CD4-positive, CD25-positive, alpha-beta regulatory T cell (primary cell): ENCODE measurements around the gene CHCHD3. TPM values are rescaled to one million over a fixed set of nuclear protein-coding genes. Genes with fewer than 3 reads are reported as not detected.
"Not testable (repeated sequence)": the region's sequence is repeated elsewhere in the genome, so short reads cannot be mapped to it uniquely, and the experiment has no call there.

ENCODE experiments used
- ATAC-seq, 2 donors: fragments of 150-1000 bp; cut with Tn5 transposase; one replicate each; pipeline ENCODE4 v1.10.0; 2021; ENCODE audit warnings: low read depth in 2 of 2, moderate number of reproducible peaks in 2 of 2, moderate library complexity in 1 of 2
- DNase-seq, 3 donors: peaks; one replicate each; pipeline versions ENCODE4 v3.0.0 to v3.0.0-alpha.2; 2012 to 2022; ENCODE audit warnings: mixed read lengths in 1 of 3
- H3K27ac ChIP-seq: one replicate; pipeline ENCODE4 v1.7.0; 2013; ENCODE audit warnings: mild to moderate bottlenecking, low read length; ENCODE audit not compliant: insufficient read depth, poor library complexity, severe bottlenecking
- H3K27me3 ChIP-seq: one replicate; pipeline ENCODE4 v1.7.0; 2013; ENCODE audit warnings: low read length; ENCODE audit not compliant: control insufficient read depth, insufficient read depth
- H3K36me3 ChIP-seq: one replicate; pipeline ENCODE4 v1.7.0; 2013; ENCODE audit warnings: mild to moderate bottlenecking, low read length, moderate library complexity; ENCODE audit not compliant: control insufficient read depth, insufficient read depth
- H3K4me1 ChIP-seq: 2 replicates; pipeline ENCODE4 v1.7.0; 2013; ENCODE audit warnings: mild to moderate bottlenecking, low read length; ENCODE audit not compliant: insufficient read depth, control insufficient read depth, poor library complexity, severe bottlenecking
- H3K4me3 ChIP-seq: one replicate; pipeline ENCODE4 v1.7.0; 2013; ENCODE audit warnings: low read depth, mild to moderate bottlenecking, low read length, moderate library complexity
- H3K9me3 ChIP-seq, 2 experiments: 1 replicate in 1 of 2; 2 replicates in 1 of 2; pipeline ENCODE4 v1.7.0; 2013; ENCODE audit warnings: low read length in 2 of 2, mild to moderate bottlenecking in 1 of 2, moderate library complexity in 1 of 2; ENCODE audit not compliant: control insufficient read depth in 2 of 2
- H3K27ac Mint-ChIP-seq, 3 donors: one replicate each; pipeline ENCODE4 v1.8.0; 2020 to 2022; ENCODE audit warnings: mild to moderate bottlenecking in 3 of 3, mixed read lengths in 3 of 3, moderate library complexity in 2 of 3
- H3K27me3 Mint-ChIP-seq: one replicate; pipeline ENCODE4 v1.8.0; 2022; ENCODE audit warnings: mild to moderate bottlenecking, mixed read lengths
- H3K36me3 Mint-ChIP-seq: one replicate; pipeline ENCODE4 v1.8.0; 2020; ENCODE audit warnings: mixed read lengths
- H3K4me1 Mint-ChIP-seq, 4 donors: one replicate each; pipeline ENCODE4 v1.8.0; 2020 to 2022; ENCODE audit warnings: mixed read lengths in 4 of 4, mild to moderate bottlenecking in 1 of 4
- H3K4me3 Mint-ChIP-seq, 4 donors: one replicate each; pipeline ENCODE4 v1.8.0; 2020 to 2022; ENCODE audit warnings: mild to moderate bottlenecking in 4 of 4, mixed read lengths in 4 of 4, moderate library complexity in 3 of 4
- H3K9me3 Mint-ChIP-seq, 7 donors: one replicate each; pipeline ENCODE4 v1.8.0; 2020 to 2022; ENCODE audit warnings: mixed read lengths in 7 of 7, mild to moderate bottlenecking in 3 of 7, moderate library complexity in 2 of 7
- polyA plus RNA-seq, 4 donors: library from polyadenylated mRNA; unstranded; fragments of 300-500 nt; fragmentation: Illumina TruSeq; gene quantifications; one replicate each; pipeline ENCODE4 v1.2.3, GENCODE V29; 2021
- total RNA-seq: library from RNA; stranded (reverse); gene quantifications from one replicate; pipeline ENCODE4 v1.2.3, GENCODE V29; 2022

Gene CHCHD3
- total and polyA plus RNA-seq, 5 donors from 2014 or later: 31.5 to 63.2 (median 43.3) TPM

GRCh38 chr7:132907380-132907940, 174.4 kb downstream of the CHCHD3 start:
- Mint-ChIP-seq H3K27ac (peak overlapping the region in 1 of 3 donors; percentile 58), H3K4me1 (peaks cover 2 to 23% (median 10%) of the 10 kb centered on the region in 4 donors), H3K4me3 (no peak overlapping the region), H3K27me3 (no peaks in the 10 kb centered on the region), H3K9me3 (peaks cover 0 to 3% (median 0%) of the 10 kb centered on the region in 7 donors), H3K36me3 (peaks cover 58% of the 10 kb centered on the region)
- Histone ChIP-seq H3K36me3 (no peaks in the 10 kb centered on the region), H3K9me3 (no peaks in the 10 kb centered on the region), H3K4me1 (no peaks in the 10 kb centered on the region), H3K27ac (no peak overlapping the region), H3K27me3 (no peaks in the 10 kb centered on the region), H3K4me3 (no peak overlapping the region)
- ATAC-seq: no peak
- DNase-seq: no peak

DNA sequence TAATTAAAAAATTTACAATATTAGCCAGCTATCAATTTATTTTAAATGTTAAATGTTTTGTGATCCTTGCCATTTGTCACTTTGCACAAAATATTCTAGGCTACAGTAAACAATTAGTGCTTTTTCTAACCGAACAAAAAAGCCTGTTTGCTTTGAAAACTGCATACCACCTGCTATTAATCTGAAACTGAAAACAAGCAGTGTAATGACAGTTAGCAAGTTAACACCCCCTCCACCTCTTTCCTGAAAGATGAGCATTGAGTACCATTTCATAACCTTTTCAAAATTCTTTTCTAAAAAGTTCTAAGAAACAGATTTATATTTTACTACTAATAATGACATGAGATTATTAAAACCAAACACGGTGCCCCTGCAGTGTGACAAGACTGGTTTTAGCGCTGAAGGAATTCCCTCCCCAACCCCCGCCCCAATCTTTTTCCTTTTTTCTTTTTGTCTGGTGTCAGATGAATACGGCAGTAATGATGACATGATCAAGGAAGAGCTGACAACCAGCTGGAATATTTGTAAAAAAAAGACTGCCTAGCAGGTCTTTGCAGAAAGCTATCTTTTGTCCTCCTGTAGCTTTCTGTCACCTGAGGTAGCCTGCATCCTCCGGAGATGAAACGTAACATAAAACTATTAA, 175.6 kb downstream of the CHCHD3 start:
- H3K27me3 ChIP-seq: no peaks in the 10 kb centered on the region
- Mint-ChIP-seq H3K27me3 (no peaks in the 10 kb centered on the region), H3K27ac (no peak overlapping the region), H3K36me3 (peaks cover 49% of the 10 kb centered on the region), H3K9me3 (peaks cover 0 to 6% (median 0%) of the 10 kb centered on the region in 7 donors), H3K4me1 (peaks cover 2 to 17% (median 9%) of the 10 kb centered on the region in 4 donors), H3K4me3 (no peak overlapping the region)
- H3K9me3 ChIP-seq: no peaks in the 10 kb centered on the region
- DNase-seq (no peak), ATAC-seq (no peak)
- no peaks in the 10 kb centered on the region for H3K36me3 ChIP-seq
- no peaks in the 10 kb centered on the region for H3K4me1 ChIP-seq
- no peak overlapping the region for H3K4me3 ChIP-seq
- H3K27ac ChIP-seq: no peak overlapping the region

DNA sequence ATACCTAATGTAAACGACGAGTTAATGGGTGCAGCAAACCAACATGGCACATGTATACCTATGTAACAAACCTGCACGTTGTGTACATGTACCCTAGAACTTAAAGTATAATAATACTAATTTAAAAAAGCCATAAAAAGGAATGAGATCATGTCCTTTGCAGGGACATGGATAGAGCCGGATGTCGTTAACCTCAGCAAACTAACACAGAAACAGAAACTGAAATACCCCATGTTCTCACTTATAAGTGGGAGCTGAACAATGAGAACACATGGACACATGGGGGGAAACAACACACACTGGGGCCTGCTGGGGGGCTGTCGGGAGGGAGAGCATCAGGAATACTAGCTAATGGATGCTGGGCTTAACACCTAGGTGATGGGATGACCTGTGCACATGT, 176.8 kb downstream of the CHCHD3 start:
- H3K27me3 Mint-ChIP-seq, H3K27me3 ChIP-seq, H3K36me3 ChIP-seq, H3K4me3 Mint-ChIP-seq, DNase-seq, ATAC-seq, H3K4me1 ChIP-seq, H3K27ac Mint-ChIP-seq, H3K4me3 ChIP-seq, H3K9me3 ChIP-seq, H3K27ac ChIP-seq, H3K9me3 Mint-ChIP-seq: not testable (repeated sequence)
- Mint-ChIP-seq H3K4me1 (peaks cover 2 to 20% (median 9%) of the 10 kb centered on the region in 4 donors), H3K36me3 (peaks cover 48% of the 10 kb centered on the region)

- H3K36me3 Mint-ChIP-seq: peaks cover 42% of the 10 kb centered on the region
- Histone ChIP-seq H3K27ac (no peak overlapping the region), H3K27me3 (no peaks in the 10 kb centered on the region), H3K4me3 (no peak overlapping the region), H3K4me1 (no peaks in the 10 kb centered on the region), H3K9me3 (no peaks in the 10 kb centered on the region), H3K36me3 (no peaks in the 10 kb centered on the region)
- no peaks in the 10 kb centered on the region for H3K27me3 Mint-ChIP-seq
- DNase-seq: no peak
- no peak for ATAC-seq
- no peak overlapping the region for H3K27ac Mint-ChIP-seq
- H3K9me3 Mint-ChIP-seq: peaks cover 0 to 6% (median 0%) of the 10 kb centered on the region in 7 donors
- H3K4me1 Mint-ChIP-seq: peaks cover 2 to 27% (median 9%) of the 10 kb centered on the region in 4 donors
- H3K4me3 Mint-ChIP-seq: no peak overlapping the region
These were observed 177.7 kb downstream of the CHCHD3 start for GRCh38 chr7:132904209-132904608.

GRCh38 chr7:132902294-132902693, 179.6 kb downstream of the CHCHD3 start:
- not testable (repeated sequence) for H3K4me3 ChIP-seq, H3K27ac ChIP-seq, H3K27me3 ChIP-seq, H3K9me3 Mint-ChIP-seq, H3K4me1 ChIP-seq, H3K27ac Mint-ChIP-seq, H3K27me3 Mint-ChIP-seq, DNase-seq, H3K4me3 Mint-ChIP-seq, H3K36me3 ChIP-seq, ATAC-seq, H3K9me3 ChIP-seq
- Mint-ChIP-seq H3K36me3 (peaks cover 44% of the 10 kb centered on the region), H3K4me1 (peaks cover 2 to 17% (median 7%) of the 10 kb centered on the region in 4 donors)

DNA sequence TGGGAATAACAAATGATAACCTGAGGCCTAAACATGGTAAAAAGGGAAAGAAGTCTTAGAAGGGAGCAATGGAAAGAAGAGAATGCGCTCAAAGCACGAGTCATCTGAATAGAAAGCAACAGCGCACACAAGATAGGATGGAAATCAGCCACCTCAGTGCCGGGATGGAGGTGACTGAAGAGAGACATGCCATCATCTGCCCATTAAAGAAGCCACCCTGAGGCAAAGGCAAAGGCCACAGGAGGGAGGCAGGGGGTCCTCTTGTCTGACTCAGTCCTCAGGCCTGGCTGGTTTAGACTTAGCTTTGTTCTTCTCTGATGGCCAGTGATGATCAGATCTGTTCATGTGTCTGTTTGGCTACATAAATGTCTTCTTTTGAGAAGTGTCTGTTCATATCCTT, 180.6 kb downstream of the CHCHD3 start:
- no peaks in the 10 kb centered on the region for H3K9me3 ChIP-seq
- H3K27ac ChIP-seq: no peak overlapping the region
- no peaks in the 10 kb centered on the region for H3K27me3 ChIP-seq
- no peak for DNase-seq
- Mint-ChIP-seq H3K4me3 (no peak overlapping the region), H3K36me3 (peaks cover 44% of the 10 kb centered on the region), H3K27me3 (no peaks in the 10 kb centered on the region), H3K4me1 (peaks cover 0 to 11% (median 5%) of the 10 kb centered on the region in 4 donors), H3K27ac (no peak overlapping the region), H3K9me3 (peaks cover 0 to 6% (median 0%) of the 10 kb centered on the region in 7 donors)
- H3K36me3 ChIP-seq: no peaks in the 10 kb centered on the region
- no peak for ATAC-seq
- H3K4me1 ChIP-seq: no peaks in the 10 kb centered on the region
- no peak overlapping the region for H3K4me3 ChIP-seq

GRCh38 chr7:132899833-132900232, 182.1 kb downstream of the CHCHD3 start:
- no peaks in the 10 kb centered on the region for H3K9me3 ChIP-seq
- H3K36me3 ChIP-seq: no peaks in the 10 kb centered on the region
- Mint-ChIP-seq H3K9me3 (peaks cover 0 to 5% (median 0%) of the 10 kb centered on the region in 7 donors), H3K4me3 (no peak overlapping the region), H3K4me1 (peaks cover 0 to 11% (median 4%) of the 10 kb centered on the region in 4 donors), H3K27ac (no peak overlapping the region), H3K27me3 (no peaks in the 10 kb centered on the region), H3K36me3 (peaks cover 42% of the 10 kb centered on the region)
- H3K4me3 ChIP-seq: no peak overlapping the region
- H3K27me3 ChIP-seq: no peaks in the 10 kb centered on the region
- no peaks in the 10 kb centered on the region for H3K4me1 ChIP-seq
- H3K27ac ChIP-seq: no peak overlapping the region
- no peak for DNase-seq
- ATAC-seq: no peak

- not testable (repeated sequence) for H3K9me3 Mint-ChIP-seq, H3K27me3 Mint-ChIP-seq, ATAC-seq, H3K36me3 ChIP-seq, H3K9me3 ChIP-seq, H3K27ac ChIP-seq, H3K4me3 Mint-ChIP-seq, H3K4me1 ChIP-seq, H3K27me3 ChIP-seq, H3K4me3 ChIP-seq, DNase-seq, H3K27ac Mint-ChIP-seq
- peaks cover 0 to 11% (median 4%) of the 10 kb centered on the region in 4 donors for H3K4me1 Mint-ChIP-seq
- peaks cover 36% of the 10 kb centered on the region for H3K36me3 Mint-ChIP-seq
These were observed 183.2 kb downstream of the CHCHD3 start for GRCh38 chr7:132898641-132899175.
